ENCODE data around the gene TEX38. TPM values are rescaled to one million over a fixed set of nuclear protein-coding genes. Genes with fewer than 3 reads are reported as not detected.
A peak's percentile ranks its signal among the peaks of the same experiment; 100 is the strongest.

Gene TEX38
- total RNA-seq, 1 donor from 2014 or later, result not detected

DNA sequence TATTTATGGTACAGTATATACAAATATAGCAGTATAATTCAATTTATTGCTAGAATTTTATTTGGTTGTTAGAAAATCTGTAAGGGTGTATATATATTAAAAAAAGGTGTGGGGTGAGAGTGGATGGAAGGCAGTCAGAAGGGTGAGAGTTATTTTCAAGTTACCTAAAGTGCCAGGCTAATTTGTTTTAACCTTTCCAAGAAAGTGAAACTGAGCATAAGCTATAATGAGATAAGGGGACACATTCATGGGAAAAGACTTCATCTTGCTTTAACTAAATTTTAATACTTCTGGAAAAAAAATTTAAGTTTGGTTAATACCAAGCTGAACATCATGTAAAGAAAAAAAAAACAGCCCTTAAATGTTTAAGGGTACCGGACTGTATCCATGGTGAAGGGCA is 4.9 kb downstream of the TEX38 start:
- intact Hi-C loops (cut with DNase I), result no loop called here
- no peaks in the 10 kb centered on the region for H3K9me3 ChIP-seq
- DNase-seq, result no peak
- peaks cover 77% of the 10 kb centered on the region for H3K36me3 ChIP-seq
- H3K27ac ChIP-seq, result no peak overlapping the region
- ATAC-seq, result no peak
- no peak overlapping the region for H3K4me3 ChIP-seq
- H3K27me3 ChIP-seq (ENCODE audit: low read depth), result no peaks in the 10 kb centered on the region
- TF ChIP-seq, protein P1, sequence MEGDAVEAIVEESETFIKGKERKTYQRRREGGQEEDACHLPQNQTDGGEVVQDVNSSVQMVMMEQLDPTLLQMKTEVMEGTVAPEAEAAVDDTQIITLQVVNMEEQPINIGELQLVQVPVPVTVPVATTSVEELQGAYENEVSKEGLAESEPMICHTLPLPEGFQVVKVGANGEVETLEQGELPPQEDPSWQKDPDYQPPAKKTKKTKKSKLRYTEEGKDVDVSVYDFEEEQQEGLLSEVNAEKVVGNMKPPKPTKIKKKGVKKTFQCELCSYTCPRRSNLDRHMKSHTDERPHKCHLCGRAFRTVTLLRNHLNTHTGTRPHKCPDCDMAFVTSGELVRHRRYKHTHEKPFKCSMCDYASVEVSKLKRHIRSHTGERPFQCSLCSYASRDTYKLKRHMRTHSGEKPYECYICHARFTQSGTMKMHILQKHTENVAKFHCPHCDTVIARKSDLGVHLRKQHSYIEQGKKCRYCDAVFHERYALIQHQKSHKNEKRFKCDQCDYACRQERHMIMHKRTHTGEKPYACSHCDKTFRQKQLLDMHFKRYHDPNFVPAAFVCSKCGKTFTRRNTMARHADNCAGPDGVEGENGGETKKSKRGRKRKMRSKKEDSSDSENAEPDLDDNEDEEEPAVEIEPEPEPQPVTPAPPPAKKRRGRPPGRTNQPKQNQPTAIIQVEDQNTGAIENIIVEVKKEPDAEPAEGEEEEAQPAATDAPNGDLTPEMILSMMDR (IDR thresholded peaks at IDR 0.05), result no peak
- H3K4me1 ChIP-seq, result peaks cover 11% of the 10 kb centered on the region

DNA sequence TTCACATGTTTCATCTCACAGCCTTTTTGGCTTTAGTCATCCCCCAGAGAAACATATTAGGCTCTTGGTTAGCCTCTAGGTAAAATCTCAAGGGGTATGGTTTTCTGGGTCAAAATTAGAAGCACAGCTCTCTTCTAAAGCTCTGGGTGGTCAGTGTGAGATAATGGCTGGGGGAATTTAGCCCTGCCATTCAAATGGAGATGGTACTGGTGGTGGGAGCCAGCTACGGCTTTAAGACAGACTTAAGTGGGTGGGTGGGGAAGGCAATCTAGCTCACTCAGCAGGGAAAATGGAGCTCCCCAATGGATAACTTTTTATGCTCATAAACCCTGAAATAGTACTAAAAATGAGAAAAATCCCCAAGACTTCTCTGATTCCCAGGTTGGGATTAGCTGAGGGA is 5.7 kb downstream of the TEX38 start:
- Histone ChIP-seq H3K36me3 (peaks cover 85% of the 10 kb centered on the region), H3K27me3 (ENCODE audit: low read depth) (no peaks in the 10 kb centered on the region), H3K9me3 (no peaks in the 10 kb centered on the region), H3K4me3 (no peak overlapping the region), H3K4me1 (peaks cover 11% of the 10 kb centered on the region), H3K27ac (no peak overlapping the region)
- intact Hi-C loops (cut with DNase I), result no loop called here
- DNase-seq (no peak), ATAC-seq (no peak)
- TF ChIP-seq, protein P1 (IDR thresholded peaks at IDR 0.05), result no peak

DNA sequence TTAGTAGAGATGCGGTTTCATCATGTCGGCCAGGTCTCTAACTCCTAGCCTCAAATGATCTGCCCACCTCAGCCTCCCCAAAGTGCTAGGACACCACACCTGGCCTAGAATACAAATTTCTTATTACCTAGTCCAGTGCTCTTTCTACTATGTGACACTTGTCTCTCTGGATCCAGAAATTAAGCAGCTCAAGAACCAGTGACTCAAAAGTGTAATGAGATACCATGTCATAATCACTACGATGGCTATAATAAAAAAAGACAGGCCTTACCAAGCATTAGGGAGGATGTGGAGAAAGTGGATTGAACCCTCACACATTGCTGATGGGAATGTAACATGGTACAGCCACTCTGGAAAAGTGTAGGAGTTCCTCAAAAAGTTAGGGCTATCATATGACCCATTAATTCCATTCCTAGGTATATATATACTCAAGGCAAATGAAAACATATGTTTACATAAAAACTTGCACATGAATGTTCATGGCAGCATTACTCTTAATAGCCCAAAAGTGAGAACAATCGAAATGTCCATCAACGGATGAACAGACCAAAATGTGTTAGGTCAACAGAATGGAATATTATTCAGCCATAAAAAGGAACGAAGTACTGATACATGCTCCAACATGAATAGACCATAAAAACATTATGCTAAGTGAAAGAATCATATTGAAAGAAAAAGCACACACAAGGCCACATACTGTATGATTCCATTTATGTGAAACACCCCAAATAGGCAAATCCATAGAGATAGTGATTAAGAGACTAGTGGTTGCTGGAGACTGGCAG is 8.3 kb downstream of the TEX38 start:
- no peak overlapping the region for H3K4me3 ChIP-seq
- H3K27ac ChIP-seq, result no peak overlapping the region
- DNase-seq, result no peak
- no peaks in the 10 kb centered on the region for H3K9me3 ChIP-seq
- TF ChIP-seq, protein P1 (IDR thresholded peaks at IDR 0.05), result no peak
- no peak for ATAC-seq
- peaks cover 11% of the 10 kb centered on the region for H3K4me1 ChIP-seq
- H3K36me3 ChIP-seq, result peaks cover 100% of the 10 kb centered on the region
- intact Hi-C loops (cut with DNase I), result no loop called here
- H3K27me3 ChIP-seq (ENCODE audit: low read depth), result no peaks in the 10 kb centered on the region

DNA sequence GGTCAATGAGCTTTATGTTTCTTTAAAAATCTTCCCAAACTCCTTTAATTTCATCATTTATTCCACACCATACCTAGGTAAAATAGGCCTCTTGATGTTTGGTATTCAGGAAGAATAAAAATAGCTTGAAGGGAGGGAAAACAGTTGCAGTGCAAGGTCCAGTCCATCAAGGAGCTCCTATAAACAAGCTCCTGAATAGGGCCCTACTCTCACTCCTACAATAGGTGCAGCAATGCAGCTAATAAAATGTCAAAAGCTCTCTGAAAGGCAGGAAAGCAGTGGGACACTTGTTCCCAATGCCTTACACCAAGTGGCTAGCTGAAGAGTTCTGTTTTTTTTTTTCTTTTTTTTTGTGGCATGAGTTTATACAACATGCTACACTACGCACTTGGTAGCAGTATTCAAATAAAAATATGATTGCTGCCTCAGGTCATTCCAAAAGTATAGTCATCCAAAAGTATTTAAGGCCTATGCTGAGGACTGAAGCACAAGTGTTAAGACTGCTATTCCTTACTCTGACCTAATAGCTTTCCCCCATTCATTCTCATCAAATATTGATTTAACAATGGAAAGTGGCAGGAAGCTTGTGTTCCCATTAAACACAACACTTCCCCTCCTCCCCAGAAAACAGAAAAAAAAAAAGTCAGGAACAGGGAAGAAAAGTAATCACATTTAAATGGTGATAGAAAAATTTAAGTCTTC is 9.8 kb downstream of the TEX38 start:
- no peak overlapping the region for H3K27ac ChIP-seq
- H3K4me1 ChIP-seq, result peaks cover 12% of the 10 kb centered on the region
- H3K27me3 ChIP-seq (ENCODE audit: low read depth), result no peaks in the 10 kb centered on the region
- H3K9me3 ChIP-seq, result no peaks in the 10 kb centered on the region
- peak; percentile 83 to 92 for ATAC-seq
- peaks cover 99% of the 10 kb centered on the region for H3K36me3 ChIP-seq
- TF ChIP-seq, protein P1 (IDR thresholded peaks at IDR 0.05), result no peak
- H3K4me3 ChIP-seq, result no peak overlapping the region
- no peak for DNase-seq
- intact Hi-C loops (cut with DNase I), result no loop called here

DNA sequence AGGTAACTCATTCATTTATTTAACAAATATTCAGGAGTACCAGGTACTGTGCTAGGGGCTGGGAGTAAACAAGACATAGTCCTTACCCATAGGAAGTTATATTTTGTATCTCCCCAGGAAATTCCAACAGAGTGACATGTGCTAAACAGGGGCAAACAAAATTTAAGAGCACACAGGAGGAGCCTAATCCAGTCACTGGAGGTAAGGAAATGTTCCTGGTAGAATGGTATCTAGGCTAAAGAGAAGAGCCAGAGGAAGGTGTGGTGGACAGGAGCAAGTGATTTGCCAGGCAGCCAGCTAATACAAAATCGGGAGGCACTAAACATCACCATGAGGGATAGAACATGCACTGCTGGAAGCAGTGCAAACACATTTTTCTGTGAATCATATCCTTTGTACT is 10.4 kb downstream of the TEX38 start:
- Histone ChIP-seq H3K36me3 (peaks cover 97% of the 10 kb centered on the region), H3K4me1 (peaks cover 17% of the 10 kb centered on the region), H3K4me3 (no peak overlapping the region), H3K27ac (no peak overlapping the region), H3K9me3 (no peaks in the 10 kb centered on the region), H3K27me3 (ENCODE audit: low read depth) (no peaks in the 10 kb centered on the region)
- peak; percentile 27 to 57 for ATAC-seq
- TF ChIP-seq, protein P1 (IDR thresholded peaks at IDR 0.05), result no peak
- intact Hi-C loops (cut with DNase I), result no loop called here
- DNase-seq, result no peak
